Measurements from ENCODE around the gene SORL1-AS1. TPM values are rescaled to one million over a fixed set of nuclear protein-coding genes. Genes with fewer than 3 reads are reported as not detected.

Gene SORL1-AS1

Other genes with a start within 250 kb of the SORL1-AS1 start
- 10 to 100 TPM; 11.1 to 17.6 (median 14.9) TPM for gene SC5D, start 160.2 kb downstream of the SORL1-AS1 start, polyA plus RNA-seq (ENCODE audit: low read depth in 6 of 6)
- gene SORL1, start 653 bp downstream of the SORL1-AS1 start, polyA plus RNA-seq (ENCODE audit: low read depth in 6 of 6), result 100 to 1,000 TPM in 1 of 6 donors, 10 to 100 TPM in 5; 61.7 to 102 (median 83.8) TPM

All from naive B cell (primary cell).